ENCODE results near the gene EPG5. TPM values are rescaled to one million over a fixed set of nuclear protein-coding genes. Genes with fewer than 3 reads are reported as not detected.
"Not testable (repeated sequence)": the region's sequence is repeated elsewhere in the genome, so short reads cannot be mapped to it uniquely, and the experiment has no call there.

The EPG5 gene
- total RNA-seq, 4 donors from 2014 or later, result 13.6 to 43.4 (median 21.8) TPM

DNA sequence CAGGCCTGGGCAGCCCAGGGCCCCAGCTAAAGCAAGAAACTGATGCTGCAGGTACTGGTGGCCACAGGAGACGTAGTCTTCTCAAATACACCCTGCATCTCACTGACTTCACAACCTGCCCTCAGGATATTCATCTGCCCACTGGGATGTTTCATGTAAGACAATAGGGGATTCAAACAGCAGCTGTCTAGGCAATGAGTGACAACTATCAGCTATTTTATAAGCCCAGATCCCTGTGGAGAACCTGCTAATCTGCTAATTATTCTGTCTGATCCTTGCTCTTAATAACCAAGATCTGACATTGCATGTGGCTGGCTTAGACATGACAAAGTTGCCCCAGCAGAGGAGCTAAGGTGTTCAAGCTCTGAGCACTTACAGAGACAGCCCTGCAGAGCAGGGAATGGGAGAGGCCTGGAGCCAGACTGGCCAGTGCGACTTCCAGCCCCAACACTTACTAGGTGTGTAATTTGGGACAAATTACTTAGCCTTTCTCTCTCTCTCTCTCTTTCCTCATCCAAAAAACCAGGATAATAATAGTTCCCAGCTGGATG lies 113.0 kb downstream of the EPG5 start:
- no peak for TF ChIP-seq POLR2A (IDR thresholded peaks at IDR 0.05)
- TF ChIP-seq, protein P1, sequence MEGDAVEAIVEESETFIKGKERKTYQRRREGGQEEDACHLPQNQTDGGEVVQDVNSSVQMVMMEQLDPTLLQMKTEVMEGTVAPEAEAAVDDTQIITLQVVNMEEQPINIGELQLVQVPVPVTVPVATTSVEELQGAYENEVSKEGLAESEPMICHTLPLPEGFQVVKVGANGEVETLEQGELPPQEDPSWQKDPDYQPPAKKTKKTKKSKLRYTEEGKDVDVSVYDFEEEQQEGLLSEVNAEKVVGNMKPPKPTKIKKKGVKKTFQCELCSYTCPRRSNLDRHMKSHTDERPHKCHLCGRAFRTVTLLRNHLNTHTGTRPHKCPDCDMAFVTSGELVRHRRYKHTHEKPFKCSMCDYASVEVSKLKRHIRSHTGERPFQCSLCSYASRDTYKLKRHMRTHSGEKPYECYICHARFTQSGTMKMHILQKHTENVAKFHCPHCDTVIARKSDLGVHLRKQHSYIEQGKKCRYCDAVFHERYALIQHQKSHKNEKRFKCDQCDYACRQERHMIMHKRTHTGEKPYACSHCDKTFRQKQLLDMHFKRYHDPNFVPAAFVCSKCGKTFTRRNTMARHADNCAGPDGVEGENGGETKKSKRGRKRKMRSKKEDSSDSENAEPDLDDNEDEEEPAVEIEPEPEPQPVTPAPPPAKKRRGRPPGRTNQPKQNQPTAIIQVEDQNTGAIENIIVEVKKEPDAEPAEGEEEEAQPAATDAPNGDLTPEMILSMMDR (IDR thresholded peaks at IDR 0.05), result no peak
- intact Hi-C loops (cut with DNase I; ENCODE audit: low total_unique reads), result no loop called here
- Histone ChIP-seq H3K4me1 (no peaks in the 10 kb centered on the region), H3K27me3 (no peaks in the 10 kb centered on the region), H3K27ac (no peak overlapping the region), H3K9me3 (no peaks in the 10 kb centered on the region), H3K36me3 (no peaks in the 10 kb centered on the region), H3K4me3 (no peak overlapping the region)
- no peak for DNase-seq

DNA sequence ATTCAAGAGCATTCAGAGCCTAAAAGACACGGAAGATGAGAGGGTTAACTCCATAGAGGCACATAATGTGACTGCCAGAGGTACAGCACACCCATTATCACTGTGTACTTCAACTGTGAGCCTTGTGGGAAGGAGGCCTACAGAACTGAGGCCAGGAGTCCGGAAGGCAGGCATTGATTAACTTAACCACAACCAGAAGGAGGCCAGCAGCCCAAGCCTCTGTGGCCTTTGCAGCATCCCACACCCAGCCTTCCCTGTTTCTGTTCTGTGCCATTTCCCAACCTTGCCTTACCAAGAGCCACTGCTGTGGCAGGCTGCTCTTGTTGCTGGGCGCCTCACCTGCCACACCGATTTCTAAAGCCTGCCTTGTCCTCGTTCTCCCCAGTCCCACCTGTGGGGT lies 114.5 kb downstream of the EPG5 start:
- no peaks in the 10 kb centered on the region for H3K27me3 ChIP-seq
- no peak overlapping the region for H3K4me3 ChIP-seq
- TF ChIP-seq POLR2A (IDR thresholded peaks at IDR 0.05), result no peak
- TF ChIP-seq, protein P1 (IDR thresholded peaks at IDR 0.05), result no peak
- intact Hi-C loops (cut with DNase I; ENCODE audit: low total_unique reads), result no loop called here
- no peaks in the 10 kb centered on the region for H3K4me1 ChIP-seq
- H3K9me3 ChIP-seq, result no peaks in the 10 kb centered on the region
- H3K36me3 ChIP-seq, result no peaks in the 10 kb centered on the region
- DNase-seq, result no peak
- H3K27ac ChIP-seq, result no peak overlapping the region

DNA sequence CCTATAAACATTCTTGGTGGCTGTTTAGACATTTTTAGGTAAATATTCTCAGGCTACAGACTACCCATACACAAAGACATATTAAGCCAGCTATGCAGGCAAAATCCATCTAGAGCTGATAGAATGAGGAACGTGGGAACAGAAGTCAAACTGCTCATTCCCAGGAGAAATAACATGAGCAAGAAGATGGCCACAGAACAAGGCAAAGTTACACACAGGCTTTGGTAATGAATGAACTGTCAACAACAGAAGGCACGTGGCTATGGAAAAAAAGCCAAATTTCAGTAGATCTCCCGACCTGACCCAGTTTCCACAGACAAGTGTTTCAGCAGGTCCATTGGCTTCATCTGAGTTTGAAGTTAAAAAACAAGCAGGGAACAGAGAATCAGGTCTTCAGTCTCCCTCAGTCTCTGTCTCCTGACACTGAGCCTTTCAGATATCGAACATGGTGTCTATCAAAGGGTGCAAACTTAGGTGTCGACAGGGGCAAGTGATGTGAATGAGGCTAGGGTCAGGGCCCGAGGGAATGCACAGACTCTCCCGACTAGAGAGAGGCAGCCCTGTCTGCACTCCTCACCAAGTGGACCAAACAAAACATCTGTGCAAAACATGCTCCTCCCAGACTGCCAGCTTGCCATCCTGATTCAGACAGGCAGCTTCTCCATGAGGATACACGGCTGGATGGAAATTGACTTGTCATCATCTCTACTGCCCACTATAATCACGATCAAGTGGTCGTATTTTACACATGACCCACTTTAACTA lies 115.8 kb downstream of the EPG5 start:
- Histone ChIP-seq H3K27me3 (no peaks in the 10 kb centered on the region), H3K27ac (no peak overlapping the region), H3K4me1 (no peaks in the 10 kb centered on the region), H3K36me3 (no peaks in the 10 kb centered on the region), H3K9me3 (no peaks in the 10 kb centered on the region), H3K4me3 (no peak overlapping the region)
- intact Hi-C loops (cut with DNase I; ENCODE audit: low total_unique reads), result no loop called here
- no peak for DNase-seq
- TF ChIP-seq, protein P1 (IDR thresholded peaks at IDR 0.05), result no peak
- TF ChIP-seq POLR2A (IDR thresholded peaks at IDR 0.05), result no peak

DNA sequence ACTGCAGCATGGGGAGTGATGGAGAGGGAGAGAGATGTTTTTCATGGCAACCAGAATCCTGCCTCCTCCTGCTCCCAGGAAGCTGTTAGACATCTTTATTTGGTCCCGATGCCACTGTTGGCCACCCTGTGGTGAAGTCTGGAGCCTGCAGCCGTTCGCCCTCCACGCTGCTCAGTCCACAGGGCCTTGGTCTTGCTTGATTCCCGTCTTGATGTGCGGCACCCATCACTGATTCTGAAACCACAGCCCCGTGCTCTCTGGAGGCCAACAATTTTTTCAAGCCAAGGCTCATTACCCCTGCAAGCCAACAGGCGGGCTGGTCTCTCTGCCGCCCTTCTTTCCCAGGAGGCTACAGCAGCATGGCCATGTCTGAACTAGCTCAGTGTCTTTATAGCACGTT lies 117.1 kb downstream of the EPG5 start:
- H3K36me3 ChIP-seq, result no peaks in the 10 kb centered on the region
- no peak overlapping the region for H3K4me3 ChIP-seq
- H3K27me3 ChIP-seq, result no peaks in the 10 kb centered on the region
- H3K9me3 ChIP-seq, result no peaks in the 10 kb centered on the region
- no peaks in the 10 kb centered on the region for H3K4me1 ChIP-seq
- no peak overlapping the region for H3K27ac ChIP-seq
- no peak for DNase-seq
- TF ChIP-seq POLR2A (IDR thresholded peaks at IDR 0.05), result no peak
- TF ChIP-seq, protein P1 (IDR thresholded peaks at IDR 0.05), result no peak
- intact Hi-C loops (cut with DNase I; ENCODE audit: low total_unique reads), result no loop called here

DNA sequence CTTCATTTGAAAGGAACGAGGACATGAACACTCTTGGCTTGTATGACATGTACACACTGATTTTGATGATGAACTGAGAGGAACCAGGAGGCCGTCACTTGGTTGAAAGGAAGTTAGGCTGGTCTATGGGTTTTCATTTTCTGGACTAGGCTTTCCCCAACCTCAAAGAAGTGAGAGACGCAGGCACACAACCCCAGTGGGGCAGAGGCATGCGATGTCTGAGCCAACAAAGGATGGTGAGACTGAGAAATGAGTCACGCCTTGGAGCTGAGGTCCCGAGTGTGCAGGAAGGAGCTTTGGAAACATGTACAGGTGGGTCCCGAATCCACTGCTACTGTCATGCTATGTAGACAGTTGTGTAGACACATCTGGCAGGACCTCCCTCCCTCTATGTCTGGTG lies 117.6 kb downstream of the EPG5 start:
- H3K27ac ChIP-seq, result no peak overlapping the region

DNA sequence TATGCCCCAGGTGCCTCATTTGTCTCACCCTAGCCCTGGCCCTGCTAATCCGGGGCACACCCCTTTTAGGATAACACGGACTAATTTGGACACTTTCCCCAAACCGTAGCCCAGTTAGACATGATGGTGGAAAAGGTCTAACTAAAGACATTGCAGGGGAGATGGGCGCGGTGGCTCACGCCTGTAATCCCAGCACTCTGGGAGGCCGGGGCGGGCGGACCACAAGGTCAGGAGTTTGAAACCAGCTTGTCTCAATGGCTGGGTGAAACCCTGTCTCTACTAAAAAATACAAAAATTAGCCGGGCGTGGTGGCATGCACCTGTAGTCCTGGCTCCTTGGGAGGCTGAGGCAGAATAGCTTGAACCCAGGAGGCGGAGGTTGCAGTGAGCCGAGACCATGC lies 118.5 kb downstream of the EPG5 start:
- H3K36me3 ChIP-seq; H3K9me3 ChIP-seq; intact Hi-C loops (cut with DNase I; ENCODE audit: low total_unique reads); H3K27me3 ChIP-seq; H3K27ac ChIP-seq; DNase-seq; H3K4me3 ChIP-seq; H3K4me1 ChIP-seq: not testable (repeated sequence)

More for the DNA sequence above, 117.6 kb downstream of the EPG5 start:
- TF ChIP-seq, protein P1 (IDR thresholded peaks at IDR 0.05), result no peak
- TF ChIP-seq POLR2A (IDR thresholded peaks at IDR 0.05), result no peak
- Histone ChIP-seq H3K4me1 (no peaks in the 10 kb centered on the region), H3K27me3 (no peaks in the 10 kb centered on the region), H3K36me3 (no peaks in the 10 kb centered on the region), H3K9me3 (no peaks in the 10 kb centered on the region), H3K4me3 (no peak overlapping the region)
- intact Hi-C loops (cut with DNase I; ENCODE audit: low total_unique reads), result no loop called here
- DNase-seq, result no peak
